Measurements from ENCODE around the gene CARHSP1. TPM values are rescaled to one million over a fixed set of nuclear protein-coding genes. Genes with fewer than 3 reads are reported as not detected.

CARHSP1 gene
- total RNA-seq, 1 donor from 2014 or later, result 23.9 TPM

GRCh38 chr16:8899709-8900317 lies 31.0 kb upstream of the CARHSP1 start:
- H3K9me3 ChIP-seq (replicated peaks), result no peaks in the 10 kb centered on the region
- H3K4me1 ChIP-seq, result no peaks in the 10 kb centered on the region
- intact Hi-C loops (cut with micrococcal nuclease), result loop anchor here (10.0 kb wide), 1 partner anchor 65 kb away; the partner anchor contains the start of gene USP7
- no peak for DNase-seq
- H3K27ac ChIP-seq (replicated peaks), result no peak overlapping the region
- TF ChIP-seq CTCF (IDR thresholded peaks at IDR 0.05; ENCODE audit: borderline replicate concordance), result no peak
- no peaks in the 10 kb centered on the region for H3K27me3 ChIP-seq (ENCODE audit: low read depth)
- peaks cover 99% of the 10 kb centered on the region for H3K36me3 ChIP-seq
- no peak overlapping the region for H3K4me3 ChIP-seq

GRCh38 chr16:8898660-8899318 lies 30.0 kb upstream of the CARHSP1 start:
- H3K27me3 ChIP-seq (ENCODE audit: low read depth), result no peaks in the 10 kb centered on the region
- intact Hi-C loops (cut with micrococcal nuclease), result no loop called here

GRCh38 chr16:8894736-8895334 lies 26.0 kb upstream of the CARHSP1 start:
- Histone ChIP-seq H3K27me3 (ENCODE audit: low read depth) (no peaks in the 10 kb centered on the region), H3K9me3 (replicated peaks) (no peaks in the 10 kb centered on the region), H3K4me1 (peaks cover 19% of the 10 kb centered on the region), H3K4me3 (no peak overlapping the region), H3K27ac (replicated peaks) (no peak overlapping the region), H3K36me3 (peaks cover 92% of the 10 kb centered on the region)
- DNase-seq, result no peak
- intact Hi-C loops (cut with micrococcal nuclease), result no loop called here
- TF ChIP-seq CTCF (IDR thresholded peaks at IDR 0.05; ENCODE audit: borderline replicate concordance), result no peak

More at GRCh38 chr16:8898660-8899318, 30.0 kb upstream of the CARHSP1 start:
- DNase-seq, result no peak
- no peak for TF ChIP-seq CTCF (IDR thresholded peaks at IDR 0.05; ENCODE audit: borderline replicate concordance)
- peaks cover 99% of the 10 kb centered on the region for H3K36me3 ChIP-seq
- H3K4me1 ChIP-seq, result peaks cover 3% of the 10 kb centered on the region
- H3K9me3 ChIP-seq (replicated peaks), result no peaks in the 10 kb centered on the region
- no peak overlapping the region for H3K4me3 ChIP-seq
- no peak overlapping the region for H3K27ac ChIP-seq (replicated peaks)

- no peak for DNase-seq
- no peak for TF ChIP-seq CTCF (IDR thresholded peaks at IDR 0.05; ENCODE audit: borderline replicate concordance)
- intact Hi-C loops (cut with micrococcal nuclease), result no loop called here
- Histone ChIP-seq H3K4me3 (no peak overlapping the region), H3K4me1 (peaks cover 19% of the 10 kb centered on the region), H3K27ac (replicated peaks) (no peak overlapping the region), H3K9me3 (replicated peaks) (no peaks in the 10 kb centered on the region), H3K27me3 (ENCODE audit: low read depth) (no peaks in the 10 kb centered on the region), H3K36me3 (peaks cover 90% of the 10 kb centered on the region)
Observed at GRCh38 chr16:8893976-8894690, 25.3 kb upstream of the CARHSP1 start.

- no peak overlapping the region for H3K27ac ChIP-seq (replicated peaks)
- no peaks in the 10 kb centered on the region for H3K27me3 ChIP-seq (ENCODE audit: low read depth)
- DNase-seq, result no peak
- no peak for TF ChIP-seq CTCF (IDR thresholded peaks at IDR 0.05; ENCODE audit: borderline replicate concordance)
- intact Hi-C loops (cut with micrococcal nuclease), result no loop called here
- H3K4me1 ChIP-seq, result peaks cover 25% of the 10 kb centered on the region
- H3K4me3 ChIP-seq, result no peak overlapping the region
- no peaks in the 10 kb centered on the region for H3K9me3 ChIP-seq (replicated peaks)
- H3K36me3 ChIP-seq, result peaks cover 83% of the 10 kb centered on the region
Observed at GRCh38 chr16:8893426-8893825, 24.6 kb upstream of the CARHSP1 start.
